Progenitor cell of endocrine pancreas (in vitro differentiated cells): ENCODE results near the gene COLEC12. TPM values are rescaled to one million over a fixed set of nuclear protein-coding genes. Genes with fewer than 3 reads are reported as not detected.

Experiments
- DNase-seq: peaks from one replicate; pipeline ENCODE4 v3.0.0; 2021; ENCODE audit warnings: low spot score; ENCODE audit not compliant: unreplicated experiment
- H3K27ac Mint-ChIP-seq: 2 replicates; pipeline ENCODE4 v1.8.0; 2021; ENCODE audit warnings: mild to moderate bottlenecking, moderate library complexity, mixed read lengths
- H3K27me3 Mint-ChIP-seq: 2 replicates; pipeline ENCODE4 v1.8.0; 2021; ENCODE audit warnings: mixed read lengths
- H3K36me3 Mint-ChIP-seq: 2 replicates; pipeline ENCODE4 v1.8.0; 2022; ENCODE audit warnings: mixed read lengths; ENCODE audit not compliant: insufficient read depth
- H3K4me1 Mint-ChIP-seq: 2 replicates; pipeline ENCODE4 v1.8.0; 2021; ENCODE audit warnings: low read depth, mixed read lengths
- H3K4me3 Mint-ChIP-seq: 2 replicates; pipeline ENCODE4 v1.8.0; 2021; ENCODE audit warnings: low read depth, mild to moderate bottlenecking, moderate library complexity, mixed read lengths
- H3K9me3 Mint-ChIP-seq: 2 replicates; pipeline ENCODE4 v1.8.0; 2021; ENCODE audit warnings: low read depth, mixed read lengths
- CTCF ChIP-seq: fragments of 200-600 bp; sonication (generic); IDR thresholded peaks from one replicate; pipeline ENCODE4 v1.5.0; 2021; ENCODE audit warnings: antibody characterized with exemption, mild to moderate bottlenecking; ENCODE audit not compliant: unreplicated experiment
- total RNA-seq: library from RNA; stranded (reverse); gene quantifications from 2 replicates; pipeline ENCODE4 v1.2.1, GENCODE V29; 2021

COLEC12 gene
- total RNA-seq, 1 donor from 2014 or later: 0.55 TPM

GRCh38 chr18:362311-363290 is 137.9 kb downstream of the COLEC12 start:
- no peaks in the 10 kb centered on the region for H3K36me3 Mint-ChIP-seq
- peak overlapping the region; percentile 59 for H3K4me3 Mint-ChIP-seq
- peaks cover 17% of the 10 kb centered on the region for H3K4me1 Mint-ChIP-seq
- no peak for DNase-seq
- peak overlapping the region; percentile 83 for H3K27ac Mint-ChIP-seq
- H3K9me3 Mint-ChIP-seq: no peaks in the 10 kb centered on the region
- no peaks in the 10 kb centered on the region for H3K27me3 Mint-ChIP-seq
- TF ChIP-seq CTCF: no peak

GRCh38 chr18:361941-362310 is 138.6 kb downstream of the COLEC12 start:
- no peaks in the 10 kb centered on the region for H3K36me3 Mint-ChIP-seq
- DNase-seq: no peak
- H3K27ac Mint-ChIP-seq: peak overlapping the region; percentile 83
- H3K27me3 Mint-ChIP-seq: no peaks in the 10 kb centered on the region
- TF ChIP-seq CTCF: no peak
- no peaks in the 10 kb centered on the region for H3K9me3 Mint-ChIP-seq
- peaks cover 17% of the 10 kb centered on the region for H3K4me1 Mint-ChIP-seq
- H3K4me3 Mint-ChIP-seq: peak overlapping the region; percentile 59

DNA sequence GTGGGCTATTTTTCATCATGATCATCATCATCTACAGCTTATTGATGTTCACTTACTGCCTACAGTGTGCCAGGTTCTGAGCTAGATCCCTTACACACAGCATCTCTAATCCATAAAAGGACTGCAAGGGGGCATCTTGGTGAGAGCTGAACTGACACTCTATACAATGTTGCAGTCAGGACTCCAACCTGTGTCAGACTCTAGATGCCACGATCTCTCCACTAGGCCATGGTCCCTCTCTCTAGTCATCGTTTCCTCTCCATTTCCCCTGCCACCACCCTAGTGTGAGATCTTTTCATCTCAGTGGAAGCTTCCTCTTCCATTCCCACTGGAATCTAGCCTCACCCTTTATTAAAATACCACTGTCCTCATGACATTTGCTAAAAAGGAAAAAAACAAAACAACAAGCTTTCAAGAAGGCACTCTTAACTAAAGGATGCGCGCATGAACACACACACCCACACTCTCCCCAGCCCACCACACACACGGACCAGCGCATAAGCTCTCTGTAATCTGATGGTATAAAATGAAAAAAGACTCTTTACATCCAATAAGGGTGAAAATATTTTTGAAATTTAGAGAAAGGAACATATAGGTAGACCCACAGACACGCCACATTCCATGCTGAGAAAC is 139.3 kb downstream of the COLEC12 start:
- Mint-ChIP-seq H3K4me3 (no peak overlapping the region), H3K27me3 (no peaks in the 10 kb centered on the region), H3K9me3 (no peaks in the 10 kb centered on the region), H3K27ac (no peak overlapping the region), H3K36me3 (no peaks in the 10 kb centered on the region), H3K4me1 (peaks cover 17% of the 10 kb centered on the region)
- TF ChIP-seq CTCF: no peak
- no peak for DNase-seq

DNA sequence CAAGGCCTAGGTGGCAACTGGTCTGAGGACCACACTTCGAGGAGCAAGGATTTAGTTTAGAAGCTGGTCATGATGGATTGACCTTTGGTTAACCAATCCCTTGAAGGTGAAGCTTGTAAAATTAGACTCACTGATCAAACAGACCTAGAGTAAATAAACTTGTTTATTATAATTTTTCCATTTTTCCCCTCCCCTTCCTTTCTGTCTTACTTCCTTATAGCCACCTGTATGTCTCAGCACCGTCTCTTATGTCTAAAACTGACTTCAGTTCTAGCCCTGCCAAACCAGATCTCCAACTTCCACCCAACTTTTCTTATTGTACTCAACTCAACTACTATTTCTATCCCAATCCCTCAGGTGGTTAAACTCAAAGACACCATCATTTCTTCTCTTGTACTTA is 139.8 kb downstream of the COLEC12 start:
- Mint-ChIP-seq H3K4me3 (no peak overlapping the region), H3K27me3 (no peaks in the 10 kb centered on the region), H3K9me3 (no peaks in the 10 kb centered on the region), H3K4me1 (peaks cover 17% of the 10 kb centered on the region), H3K36me3 (no peaks in the 10 kb centered on the region), H3K27ac (no peak overlapping the region)
- no peak for TF ChIP-seq CTCF
- no peak for DNase-seq

GRCh38 chr18:356778-357177 is 143.7 kb downstream of the COLEC12 start:
- TF ChIP-seq CTCF: no peak
- no peaks in the 10 kb centered on the region for H3K9me3 Mint-ChIP-seq
- H3K36me3 Mint-ChIP-seq: no peaks in the 10 kb centered on the region
- DNase-seq: no peak
- H3K4me3 Mint-ChIP-seq: no peak overlapping the region
- peaks cover 5% of the 10 kb centered on the region for H3K4me1 Mint-ChIP-seq
- no peak overlapping the region for H3K27ac Mint-ChIP-seq
- no peaks in the 10 kb centered on the region for H3K27me3 Mint-ChIP-seq
